Activated CD8-positive, alpha-beta memory T cell treated with anti-CD3 and anti-CD28 coated beads for 24 hours (primary cell): ENCODE measurements around the gene NLRP8.
"Not testable (repeated sequence)": the region's sequence is repeated elsewhere in the genome, so short reads cannot be mapped to it uniquely, and the experiment has no call there.

Experiments used
- DNase-seq: peaks from one replicate; pipeline ENCODE4 v3.0.0-alpha.2; 2020

The NLRP8 gene

GRCh38 chr19:55947532-55947931, at the start of gene NLRP8:
Gene NLRP8 (plus strand): TSS chr19:55947832.
- DNase-seq: no peak

- no peak for DNase-seq
These were observed 48.7 kb upstream of the NLRP8 start for GRCh38 chr19:55898911-55899310.

- no peak for DNase-seq
These were observed 46.1 kb upstream of the NLRP8 start for GRCh38 chr19:55901369-55902079.

DNA sequence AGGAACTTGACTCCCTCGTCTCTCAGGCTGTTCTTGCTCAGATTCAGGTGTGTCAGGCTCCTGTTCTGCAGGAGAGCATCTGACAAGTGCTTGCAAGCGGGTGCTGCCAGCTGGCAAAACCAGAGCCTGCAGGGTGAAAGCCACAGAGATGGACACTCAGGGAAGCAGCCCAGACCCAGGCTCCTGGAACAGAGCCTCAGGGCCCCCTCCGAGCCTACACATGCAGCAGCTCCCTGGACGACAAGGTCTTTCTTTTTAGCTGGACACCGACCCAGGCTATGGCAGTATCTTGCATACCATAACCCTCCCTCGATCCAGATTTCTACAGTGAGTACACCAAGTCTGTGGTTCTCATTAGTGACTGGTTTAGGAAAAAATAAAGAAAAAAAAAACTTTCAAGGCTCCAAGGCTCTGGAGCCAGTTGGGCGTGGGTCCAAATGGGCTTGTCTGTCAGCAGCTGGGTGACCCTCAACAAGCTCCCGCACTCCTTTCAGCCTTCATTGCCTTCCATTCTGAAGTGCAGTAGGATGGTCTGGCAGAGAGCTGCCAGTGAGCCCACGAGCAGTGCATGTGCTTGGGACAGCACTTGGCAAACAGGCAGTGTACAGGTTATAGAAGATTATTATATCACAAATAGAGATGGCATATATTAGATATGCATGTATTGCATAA, 45.4 kb upstream of the NLRP8 start:
- DNase-seq: no peak

DNA sequence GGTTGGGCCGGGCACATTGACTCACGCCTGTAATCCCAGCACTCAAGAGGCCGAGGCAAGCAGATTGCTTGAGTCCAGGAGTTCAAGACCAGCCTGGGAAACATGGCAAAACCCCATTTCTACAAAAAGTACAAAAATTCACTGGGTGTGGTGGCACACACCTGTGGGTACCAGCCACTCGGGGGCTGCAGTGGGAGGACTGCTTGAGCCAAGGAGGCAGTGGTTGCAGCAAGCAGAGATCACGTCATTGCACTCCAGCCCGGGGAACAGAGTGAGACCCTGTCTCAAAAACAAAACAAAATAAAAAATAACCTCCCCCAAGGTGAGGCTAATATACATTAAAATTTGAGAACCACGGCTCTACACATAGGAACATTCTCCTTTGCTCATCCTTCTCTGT, 40.3 kb upstream of the NLRP8 start:
- no peak for DNase-seq

DNA sequence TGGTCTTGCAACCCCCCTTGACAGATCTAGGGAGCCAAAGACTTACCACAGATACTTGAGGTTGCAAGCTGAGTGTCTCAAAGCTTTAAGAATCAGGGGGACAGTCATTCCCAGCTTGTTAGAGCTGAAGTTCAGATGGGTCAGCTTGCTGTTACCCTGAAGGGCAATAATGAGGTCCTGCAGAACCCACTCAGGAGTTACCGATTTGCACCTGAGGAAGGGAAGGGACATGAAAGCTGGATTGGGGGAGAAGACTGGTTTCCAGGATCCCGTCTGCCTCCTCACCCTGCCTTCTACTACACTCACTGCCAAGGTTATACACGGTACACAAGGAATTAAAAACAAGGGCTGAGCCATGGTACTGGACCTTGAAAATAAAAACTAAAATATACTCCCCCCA, 39.9 kb upstream of the NLRP8 start:
- DNase-seq: no peak

- no peak for DNase-seq
These were observed 37.8 kb upstream of the NLRP8 start for GRCh38 chr19:55909801-55910200.

DNA sequence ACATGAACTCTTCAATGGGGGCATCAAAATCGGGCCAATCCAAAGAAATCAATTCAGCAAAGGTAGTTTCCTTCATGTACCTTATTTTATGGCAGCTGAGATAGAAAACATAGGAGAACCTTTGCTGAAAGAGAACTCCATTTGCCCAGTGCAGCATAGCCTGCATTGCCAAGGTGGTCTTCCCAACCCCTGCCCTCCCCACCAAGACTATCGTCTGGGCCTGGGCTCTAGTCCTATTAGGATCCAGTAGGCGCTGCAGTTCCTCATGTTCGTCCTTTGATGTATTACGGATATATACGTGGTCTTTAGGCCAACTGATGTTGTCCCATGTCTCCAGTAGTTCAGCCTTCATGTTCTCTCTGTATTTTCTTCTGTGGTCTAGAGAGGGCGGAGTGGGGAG, 34.7 kb upstream of the NLRP8 start:
- no peak for DNase-seq

DNA sequence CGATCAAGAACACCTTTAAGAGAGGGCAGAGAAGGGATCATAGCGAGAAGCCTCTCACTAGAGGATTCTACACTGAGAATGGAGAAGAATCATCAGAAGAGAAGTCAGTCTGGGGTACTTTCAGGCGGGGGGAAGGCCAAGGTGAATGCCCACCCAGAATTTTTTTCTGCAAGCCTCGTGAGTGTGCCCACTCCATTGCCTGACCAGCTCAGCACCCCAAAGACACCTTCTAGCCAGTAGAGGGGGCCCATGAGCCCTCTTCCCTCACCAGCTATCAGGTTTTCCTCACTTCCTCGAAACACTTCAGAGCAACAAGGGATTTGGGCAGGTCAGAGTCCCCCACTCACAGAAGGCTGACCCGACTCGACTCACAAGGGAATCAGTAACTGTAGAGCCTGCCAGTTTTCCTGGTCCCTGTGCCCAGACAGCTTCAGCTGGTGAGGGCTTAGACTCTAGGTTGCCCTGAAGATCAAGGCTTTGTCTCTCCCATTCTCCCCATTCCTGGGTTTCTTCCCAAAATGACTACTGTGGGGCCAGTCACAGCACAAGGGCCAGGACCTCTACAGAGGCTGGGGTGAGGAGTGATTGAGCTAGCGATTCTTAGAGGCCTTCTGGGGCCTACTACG, 33.9 kb upstream of the NLRP8 start:
- DNase-seq: no peak

- DNase-seq: no peak
These were observed 24.1 kb upstream of the NLRP8 start for GRCh38 chr19:55923556-55923955.

GRCh38 chr19:55927991-55928390, 19.6 kb upstream of the NLRP8 start:
- DNase-seq: no peak

DNA sequence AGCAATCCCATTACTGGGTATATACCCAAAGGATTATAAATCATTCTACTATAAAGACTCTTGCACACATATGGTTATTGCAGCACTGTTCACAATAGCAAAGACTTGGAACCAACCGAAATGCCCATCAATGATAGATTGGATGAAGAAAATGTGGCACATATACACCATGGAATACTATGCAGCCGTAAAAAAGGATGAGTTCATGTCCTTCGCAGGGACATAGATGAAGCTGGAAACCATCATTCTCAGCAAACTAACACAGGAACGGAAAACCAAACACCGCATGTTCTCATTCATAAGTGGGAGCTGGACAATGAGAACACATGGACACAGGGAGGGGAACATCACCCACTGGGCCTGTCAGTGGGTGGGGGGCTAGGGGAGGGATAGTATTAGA, 18.4 kb upstream of the NLRP8 start:
- DNase-seq: not testable (repeated sequence)

DNA sequence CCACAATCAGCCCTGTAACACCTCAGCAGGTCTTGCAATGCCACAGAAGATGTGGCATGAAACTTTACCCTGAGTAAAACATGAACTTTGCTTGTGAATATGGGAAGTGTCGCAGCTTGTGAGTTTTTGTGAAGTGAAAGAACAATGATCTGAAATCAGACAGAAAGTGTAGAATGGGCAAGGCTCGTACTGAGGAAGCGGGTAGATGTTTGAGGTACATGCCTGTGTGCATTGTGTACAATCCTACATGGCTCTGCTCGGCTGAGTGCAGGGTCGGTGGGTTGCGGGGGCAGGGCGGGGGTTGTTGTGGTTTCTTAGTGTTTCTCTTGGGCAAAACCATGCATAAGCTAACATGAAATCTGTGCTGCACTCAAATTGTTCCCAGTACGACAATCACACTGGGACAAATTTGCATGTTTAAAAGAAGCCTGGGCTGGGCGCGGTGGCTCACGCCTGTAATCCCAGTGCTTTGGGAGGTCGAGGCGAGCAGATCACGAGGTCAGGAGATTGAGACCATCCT, 16.6 kb upstream of the NLRP8 start:
- no peak for DNase-seq

DNA sequence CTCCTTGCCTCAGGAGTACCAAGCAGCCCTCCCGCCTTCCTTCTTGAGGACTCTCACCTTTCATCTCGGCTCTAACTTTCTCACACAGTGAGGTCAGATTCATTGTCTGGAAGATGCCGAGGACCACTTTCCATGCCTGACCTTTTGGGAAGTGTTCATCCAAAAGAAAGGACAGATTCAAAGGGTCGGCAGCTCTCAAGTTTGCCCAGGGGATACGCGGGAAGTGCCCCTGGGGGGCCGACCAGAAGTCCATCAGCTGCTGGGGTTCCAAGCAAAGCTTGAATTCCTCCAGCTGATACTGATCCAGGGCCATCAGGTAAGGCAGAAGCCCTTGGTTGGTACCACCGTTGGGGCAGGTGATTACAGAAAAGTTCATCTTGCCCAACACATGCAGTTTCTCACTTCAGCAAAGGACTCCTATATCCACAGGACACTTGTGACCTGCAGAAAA, 15.7 kb upstream of the NLRP8 start, which contains the start of gene NLRP13:
Gene NLRP13 (minus strand): TSS at position 401 of the 451 bp plus-strand sequence. CDS start 25 bp downstream, at position 376.
- no peak for DNase-seq

DNA sequence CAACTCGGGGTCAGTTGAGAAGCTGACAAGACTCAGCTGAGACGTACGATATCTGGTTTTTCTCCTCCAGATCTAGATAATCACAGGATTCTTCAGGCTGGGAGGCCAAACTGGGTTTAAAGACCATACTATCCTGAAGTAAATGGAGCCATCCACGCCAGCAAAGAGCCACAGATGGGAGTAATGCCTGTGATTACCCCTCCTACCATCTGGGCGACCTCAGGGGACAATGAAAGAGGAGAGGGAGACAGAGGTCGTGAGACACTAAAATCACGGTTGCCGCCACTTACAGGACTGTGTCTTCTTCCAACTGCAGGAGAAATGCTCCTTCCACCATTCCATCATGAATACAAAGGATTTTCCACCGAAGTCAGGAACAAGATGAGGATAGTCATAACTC, 12.4 kb upstream of the NLRP8 start:
- DNase-seq: no peak

GRCh38 chr19:55939206-55939605, 8.4 kb upstream of the NLRP8 start:
- no peak for DNase-seq

DNA sequence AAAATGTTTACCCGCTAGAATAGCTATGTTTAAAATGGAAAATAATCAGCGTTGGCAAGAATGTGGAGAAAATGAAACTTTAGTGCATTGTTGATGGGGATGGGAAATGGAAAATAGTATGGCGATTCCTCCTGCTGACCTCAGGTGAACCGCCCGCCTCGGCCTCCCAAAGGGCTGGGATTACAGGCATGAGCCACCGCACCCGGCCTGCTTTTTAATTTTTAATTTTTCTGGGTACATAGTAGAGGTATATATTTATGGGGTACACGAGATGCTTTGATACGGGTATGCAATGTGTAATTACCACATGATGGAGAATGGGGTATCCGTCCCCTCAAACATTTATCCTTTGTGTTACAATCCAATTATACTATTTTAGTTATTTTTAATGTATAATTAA, 7.3 kb upstream of the NLRP8 start:
- DNase-seq: no peak

DNA sequence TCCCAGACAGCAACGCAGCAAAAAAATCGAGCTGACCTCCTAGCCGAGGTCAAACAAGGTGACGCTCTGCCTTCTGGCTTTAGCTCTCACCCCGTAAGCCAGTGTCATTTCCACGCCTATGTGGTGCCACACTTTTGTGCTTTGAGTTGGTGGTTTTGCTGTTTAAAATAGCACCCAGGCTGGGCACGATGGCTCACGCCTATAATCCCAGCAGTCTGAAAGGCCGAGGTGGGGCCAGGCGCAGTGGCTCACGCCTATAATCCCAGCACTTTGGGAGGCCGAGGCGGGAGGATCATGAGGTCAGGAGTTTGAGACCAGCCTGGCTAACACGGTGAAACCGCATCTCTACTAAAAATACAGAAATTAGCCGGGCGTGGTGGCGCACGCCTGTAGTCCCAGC, 2.9 kb downstream of the NLRP8 start:
- not testable (repeated sequence) for DNase-seq

DNA sequence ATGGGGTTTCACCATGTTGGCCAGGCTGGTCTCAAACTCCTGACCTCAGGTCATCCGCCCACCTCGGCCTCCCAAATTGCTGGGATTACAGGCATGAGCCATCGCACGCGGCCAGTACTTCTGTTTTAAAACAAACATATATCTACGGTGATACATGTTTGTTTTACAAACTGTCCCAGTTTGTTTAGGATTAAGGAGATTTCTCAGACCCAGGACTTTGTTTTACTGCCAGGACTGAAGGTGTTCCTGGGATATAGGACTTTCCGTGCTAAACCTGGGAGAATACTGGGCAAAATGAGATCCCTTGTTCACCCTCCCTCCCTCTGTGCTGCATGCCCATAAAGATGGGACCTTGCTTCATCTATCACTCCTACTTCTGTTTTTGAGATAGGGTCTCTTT, 8.8 kb downstream of the NLRP8 start:
- no peak for DNase-seq

GRCh38 chr19:55958356-55958755, 10.7 kb downstream of the NLRP8 start:
- DNase-seq: no peak

GRCh38 chr19:55959996-55960675, 12.5 kb downstream of the NLRP8 start:
- no peak for DNase-seq

DNA sequence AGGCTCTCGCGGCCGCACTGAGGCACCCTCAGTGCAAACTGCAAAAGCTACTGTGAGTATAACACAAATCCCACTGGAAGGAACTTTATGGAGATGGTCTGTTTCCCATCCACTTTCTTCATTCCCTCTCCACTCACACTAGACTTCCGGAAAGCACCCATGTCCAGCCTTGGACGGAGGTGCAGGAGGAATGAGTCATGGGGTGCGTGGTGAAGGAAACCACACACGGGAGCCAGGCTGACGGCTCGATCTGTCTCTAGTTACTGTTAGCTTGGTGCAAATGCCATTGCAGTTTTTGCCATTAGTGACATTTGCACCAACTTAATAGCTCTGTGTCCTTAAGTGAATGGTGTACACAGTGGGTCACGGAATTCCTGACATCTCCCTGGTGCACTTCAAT, 14.6 kb downstream of the NLRP8 start:
- no peak for DNase-seq

DNA sequence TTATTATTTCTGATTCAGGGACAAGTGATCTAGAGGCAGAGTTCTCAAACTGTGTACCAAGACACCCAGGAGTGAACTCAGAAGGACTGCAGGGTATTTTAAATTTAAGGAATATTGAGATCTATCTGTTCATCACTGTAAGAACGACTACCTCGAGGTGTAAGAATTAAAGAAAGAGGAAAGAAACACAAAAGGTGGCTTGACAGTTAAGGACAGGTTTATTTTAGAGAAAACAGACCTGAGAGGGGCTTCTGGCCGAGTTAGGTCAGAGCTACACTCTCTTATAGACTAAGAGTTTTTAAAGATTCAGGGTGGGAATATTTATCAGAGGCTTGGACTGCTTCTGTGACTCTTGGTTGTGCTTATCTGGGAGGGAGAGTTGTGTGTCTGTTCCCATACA, 26.4 kb downstream of the NLRP8 start:
- no peak for DNase-seq
